Measurements from ENCODE around the gene AP2A2.

- no peak for TF ChIP-seq CTCF (IDR thresholded peaks at IDR 0.05)
- TF ChIP-seq POLR2A (IDR thresholded peaks at IDR 0.05), result no peak
These were observed 19.2 kb downstream of the AP2A2 start for GRCh38 chr11:944711-945470.
